ENCODE data around the gene ANO1. TPM values are rescaled to one million over a fixed set of nuclear protein-coding genes. Genes with fewer than 3 reads are reported as not detected.

ANO1 gene
- total RNA-seq, 2 donors from 2014 or later: 7.3 to 23.1 TPM

DNA sequence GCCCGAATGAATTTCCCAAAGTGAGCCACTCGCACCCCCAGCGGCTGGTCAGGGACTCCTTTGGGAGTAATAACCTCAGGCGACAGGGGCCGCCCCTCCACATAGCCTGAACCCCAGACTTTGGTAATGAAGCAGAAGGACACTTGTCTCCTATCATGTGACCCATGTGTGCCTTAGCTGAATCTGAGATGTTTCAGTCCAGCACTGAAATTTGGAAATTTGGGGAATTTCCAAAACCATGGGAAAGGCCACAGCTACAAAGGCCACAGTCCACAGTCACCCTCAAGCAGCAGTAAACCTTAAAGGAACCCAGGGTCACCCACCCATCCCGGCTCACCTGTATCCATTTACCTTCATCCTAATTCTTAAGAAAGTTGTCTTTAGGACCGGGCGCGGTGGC lies 73.6 kb downstream of the ANO1 start:
- WGBS, 2 donors: 82% methylated on average over 3 to 9 of the region's 9 CpGs
- TF ChIP-seq POLR2A (IDR thresholded peaks at IDR 0.05): no peak
- TF ChIP-seq, protein P1, sequence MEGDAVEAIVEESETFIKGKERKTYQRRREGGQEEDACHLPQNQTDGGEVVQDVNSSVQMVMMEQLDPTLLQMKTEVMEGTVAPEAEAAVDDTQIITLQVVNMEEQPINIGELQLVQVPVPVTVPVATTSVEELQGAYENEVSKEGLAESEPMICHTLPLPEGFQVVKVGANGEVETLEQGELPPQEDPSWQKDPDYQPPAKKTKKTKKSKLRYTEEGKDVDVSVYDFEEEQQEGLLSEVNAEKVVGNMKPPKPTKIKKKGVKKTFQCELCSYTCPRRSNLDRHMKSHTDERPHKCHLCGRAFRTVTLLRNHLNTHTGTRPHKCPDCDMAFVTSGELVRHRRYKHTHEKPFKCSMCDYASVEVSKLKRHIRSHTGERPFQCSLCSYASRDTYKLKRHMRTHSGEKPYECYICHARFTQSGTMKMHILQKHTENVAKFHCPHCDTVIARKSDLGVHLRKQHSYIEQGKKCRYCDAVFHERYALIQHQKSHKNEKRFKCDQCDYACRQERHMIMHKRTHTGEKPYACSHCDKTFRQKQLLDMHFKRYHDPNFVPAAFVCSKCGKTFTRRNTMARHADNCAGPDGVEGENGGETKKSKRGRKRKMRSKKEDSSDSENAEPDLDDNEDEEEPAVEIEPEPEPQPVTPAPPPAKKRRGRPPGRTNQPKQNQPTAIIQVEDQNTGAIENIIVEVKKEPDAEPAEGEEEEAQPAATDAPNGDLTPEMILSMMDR (IDR thresholded peaks at IDR 0.05): no peak
- no peak overlapping the region for H3K4me3 ChIP-seq
- H3K27me3 ChIP-seq: no peaks in the 10 kb centered on the region
- no peaks in the 10 kb centered on the region for H3K36me3 ChIP-seq (replicated peaks in 1 of 2; ENCODE audit: insufficient read depth in 1 of 2, low read depth in 2 of 2)
- DNase-seq (no peak), ATAC-seq (no peak)
- H3K9me3 ChIP-seq: no peaks in the 10 kb centered on the region
- intact Hi-C loops (cut with DNase I): no loop called here
- H3K27ac ChIP-seq: no peak overlapping the region
- H3K4me1 ChIP-seq: no peaks in the 10 kb centered on the region

DNA sequence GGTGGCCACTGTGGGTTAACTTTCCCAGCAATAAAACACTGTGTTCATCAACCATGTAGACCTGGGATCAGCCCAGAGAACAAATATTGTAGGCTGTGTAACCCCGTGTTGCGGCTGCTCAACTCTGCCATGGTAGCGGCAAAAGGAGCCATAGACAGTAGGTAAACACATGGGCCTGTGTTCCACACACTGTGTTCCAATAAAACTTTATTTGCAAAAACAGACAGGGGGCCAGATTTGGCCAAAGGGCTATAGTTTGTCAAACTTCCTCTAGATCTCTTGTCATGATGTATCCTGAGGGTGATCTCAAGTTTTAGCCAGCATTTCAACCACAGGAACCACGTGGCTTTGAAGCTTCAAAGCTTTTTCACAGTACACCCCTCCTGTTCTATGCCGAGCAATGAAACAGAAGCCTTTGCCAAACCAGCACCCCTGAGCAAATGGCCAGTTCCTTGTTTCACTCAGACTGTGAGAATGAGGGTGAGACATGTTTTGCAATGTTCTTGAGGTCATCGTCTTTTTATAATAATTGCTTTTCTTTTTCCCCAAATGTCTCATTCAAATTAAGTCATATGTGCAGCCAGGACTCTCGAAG lies 75.1 kb downstream of the ANO1 start:
- no peak for DNase-seq
- H3K4me3 ChIP-seq: no peak overlapping the region
- H3K27me3 ChIP-seq: no peaks in the 10 kb centered on the region
- TF ChIP-seq POLR2A (IDR thresholded peaks at IDR 0.05): no peak
- TF ChIP-seq, protein P1 (IDR thresholded peaks at IDR 0.05): no peak
- ATAC-seq: no peak
- H3K27ac ChIP-seq: no peak overlapping the region
- no peaks in the 10 kb centered on the region for H3K4me1 ChIP-seq
- no peaks in the 10 kb centered on the region for H3K36me3 ChIP-seq (replicated peaks in 1 of 2; ENCODE audit: insufficient read depth in 1 of 2, low read depth in 2 of 2)
- no peaks in the 10 kb centered on the region for H3K9me3 ChIP-seq
- WGBS, 2 donors: 74 to 84% methylated on average over 7 of the region's 7 CpGs
- intact Hi-C loops (cut with DNase I): no loop called here

DNA sequence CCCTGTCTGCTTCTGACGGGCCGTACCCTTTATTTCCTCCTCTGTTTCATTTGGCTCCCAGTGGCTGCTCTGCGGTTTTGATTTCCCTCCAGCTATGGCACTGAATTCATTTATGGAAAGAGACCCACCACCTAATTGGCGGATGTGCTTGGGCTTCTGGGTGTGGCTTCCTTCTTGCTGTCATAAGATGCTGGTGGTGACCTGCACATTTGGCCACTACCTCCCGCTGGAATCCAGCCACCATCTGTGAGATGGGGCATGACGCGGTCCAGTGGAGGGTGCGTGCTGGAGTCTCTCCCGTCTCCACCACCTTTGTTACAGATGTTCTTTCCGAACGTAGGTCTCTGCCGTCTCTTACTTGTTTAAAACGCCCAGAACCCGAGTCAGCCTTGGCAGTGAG lies 77.3 kb downstream of the ANO1 start:
- no peaks in the 10 kb centered on the region for H3K36me3 ChIP-seq (replicated peaks in 1 of 2; ENCODE audit: insufficient read depth in 1 of 2, low read depth in 2 of 2)
- no peak overlapping the region for H3K27ac ChIP-seq
- no peak for ATAC-seq
- no peaks in the 10 kb centered on the region for H3K9me3 ChIP-seq
- intact Hi-C loops (cut with DNase I): no loop called here
- no peaks in the 10 kb centered on the region for H3K4me1 ChIP-seq
- 78% methylated on average over 14 of the region's 14 CpGs for WGBS, 2 donors
- TF ChIP-seq, protein P1 (IDR thresholded peaks at IDR 0.05): no peak
- TF ChIP-seq POLR2A (IDR thresholded peaks at IDR 0.05): no peak
- H3K27me3 ChIP-seq: no peaks in the 10 kb centered on the region
- DNase-seq: no peak
- H3K4me3 ChIP-seq: no peak overlapping the region

DNA sequence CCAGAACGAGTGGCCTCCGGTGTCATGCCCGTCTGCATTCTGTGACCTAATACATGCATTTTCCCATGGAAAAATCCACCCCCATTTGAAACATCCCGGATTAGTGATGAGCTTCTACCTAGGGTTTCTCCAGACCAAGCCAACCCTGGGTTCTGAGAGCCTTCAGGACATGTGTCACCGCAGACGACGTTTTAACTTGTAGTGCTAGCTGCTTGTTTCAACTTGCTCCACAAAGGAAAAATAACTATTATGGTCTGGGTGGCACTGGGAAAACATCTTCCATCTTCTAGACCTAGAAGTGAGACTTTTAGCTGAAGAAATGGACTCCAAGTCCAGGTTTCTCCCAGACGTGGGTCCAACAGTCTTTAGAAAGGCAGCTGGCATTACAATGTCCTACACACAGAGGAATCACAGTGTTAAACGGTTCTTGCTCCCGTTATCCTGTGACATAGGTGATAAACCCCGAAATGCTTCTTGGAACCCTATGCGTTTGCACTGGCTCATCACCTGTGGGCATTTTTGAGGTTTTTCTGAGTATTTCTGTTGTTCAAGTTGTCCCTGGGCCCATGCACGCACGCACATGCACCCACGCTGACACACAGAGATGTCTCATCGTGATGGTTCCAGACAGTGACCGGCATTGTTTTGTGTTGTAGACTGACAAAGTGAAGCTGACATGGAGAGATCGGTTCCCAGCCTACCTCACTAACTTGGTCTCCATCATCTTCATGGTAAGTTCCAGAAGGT lies 78.3 kb downstream of the ANO1 start:
- Histone ChIP-seq H3K36me3 (replicated peaks in 1 of 2; ENCODE audit: insufficient read depth in 1 of 2, low read depth in 2 of 2) (no peaks in the 10 kb centered on the region), H3K4me3 (no peak overlapping the region), H3K27me3 (no peaks in the 10 kb centered on the region), H3K4me1 (no peaks in the 10 kb centered on the region), H3K9me3 (no peaks in the 10 kb centered on the region), H3K27ac (no peak overlapping the region)
- no peak for ATAC-seq
- DNase-seq: no peak
- intact Hi-C loops (cut with DNase I): no loop called here
- TF ChIP-seq, protein P1 (IDR thresholded peaks at IDR 0.05): no peak
- no peak for TF ChIP-seq POLR2A (IDR thresholded peaks at IDR 0.05)
- WGBS, 2 donors: 71 to 72% methylated on average over 17 to 18 of the region's 18 CpGs

DNA sequence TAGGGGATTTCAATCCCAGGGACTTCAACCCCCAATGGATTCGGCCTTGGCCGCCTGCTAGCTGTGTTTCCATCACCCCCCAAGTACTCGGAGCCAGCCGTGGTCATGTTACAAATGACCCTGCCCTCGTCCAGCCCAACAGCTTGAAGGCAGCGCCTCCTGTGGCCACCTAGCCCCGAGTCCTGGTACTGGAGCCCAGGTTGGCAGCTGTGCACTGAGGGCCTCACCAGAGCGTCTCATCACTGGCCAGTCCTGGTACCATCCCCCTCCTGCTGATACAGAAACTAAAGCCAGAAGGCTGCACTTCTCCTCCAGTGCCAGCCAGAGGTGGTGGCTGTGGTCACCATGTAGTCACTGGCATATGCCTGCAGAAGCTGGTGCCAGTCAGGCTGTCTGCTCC lies 80.1 kb downstream of the ANO1 start:
- DNase-seq (peak in 2 of 4 donors; percentile 9 to 10), ATAC-seq (no peak)
- 26 to 39% methylated on average over 3 to 8 of the region's 8 CpGs for WGBS, 2 donors
- intact Hi-C loops (cut with DNase I): no loop called here
- Histone ChIP-seq H3K27me3 (no peaks in the 10 kb centered on the region), H3K9me3 (no peaks in the 10 kb centered on the region), H3K4me3 (no peak overlapping the region), H3K27ac (no peak overlapping the region), H3K36me3 (replicated peaks in 1 of 2; ENCODE audit: insufficient read depth in 1 of 2, low read depth in 2 of 2) (no peaks in the 10 kb centered on the region), H3K4me1 (no peaks in the 10 kb centered on the region)
- TF ChIP-seq POLR2A (IDR thresholded peaks at IDR 0.05): no peak
- TF ChIP-seq, protein P1 (IDR thresholded peaks at IDR 0.05): no peak
